Activated CD4-positive, alpha-beta T cell treated with anti-CD3 and anti-CD28 coated beads, Interleukin-2, amount 50 U/mL, for 1 hour (primary cell): ENCODE data around the gene APAF1.

Experiments used
- DNase-seq: peaks from one replicate; pipeline ENCODE4 v3.0.0-alpha.2; 2020

Gene APAF1

DNA sequence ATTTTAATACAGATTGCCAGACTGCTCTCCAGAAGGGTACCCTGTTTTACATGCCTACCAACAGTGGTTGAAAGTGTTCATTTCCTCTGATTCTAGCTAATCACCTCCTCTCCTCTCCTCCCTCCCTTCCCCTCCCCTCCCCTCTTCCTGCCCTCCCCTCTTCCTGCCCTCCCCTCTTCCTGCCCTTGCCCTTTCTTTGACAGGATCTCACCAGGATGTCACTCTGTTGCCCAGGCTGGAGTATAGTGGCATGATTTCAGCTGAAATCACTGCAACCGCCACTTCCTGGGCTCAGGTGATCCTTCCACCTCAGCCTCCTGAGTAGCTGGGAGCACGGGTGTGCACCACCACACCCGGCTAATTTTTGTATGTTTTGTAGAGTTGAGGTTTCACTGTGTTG lies 24.7 kb downstream of the APAF1 start:
- no peak for DNase-seq

DNA sequence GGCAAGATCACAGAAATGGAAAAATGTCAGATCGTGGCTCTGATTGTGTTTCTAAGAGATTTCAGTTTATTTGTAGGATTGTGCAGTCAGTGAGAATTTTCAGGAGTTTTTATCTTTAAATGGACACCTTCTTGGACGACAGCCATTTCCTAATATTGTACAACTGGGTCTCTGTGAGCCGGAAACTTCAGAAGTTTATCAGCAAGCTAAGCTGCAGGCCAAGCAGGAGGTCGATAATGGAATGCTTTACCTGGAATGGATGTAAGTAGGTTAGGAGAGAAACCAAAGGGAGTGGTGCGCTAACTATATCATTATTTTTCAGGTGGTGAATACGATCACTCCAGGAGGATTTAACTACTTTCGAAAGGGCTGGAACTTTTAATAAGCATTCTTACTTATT lies 26.4 kb downstream of the APAF1 start:
- DNase-seq: no peak

- no peak for DNase-seq
Measured at GRCh38 chr12:98674841-98675240, 29.8 kb downstream of the APAF1 start.

DNA sequence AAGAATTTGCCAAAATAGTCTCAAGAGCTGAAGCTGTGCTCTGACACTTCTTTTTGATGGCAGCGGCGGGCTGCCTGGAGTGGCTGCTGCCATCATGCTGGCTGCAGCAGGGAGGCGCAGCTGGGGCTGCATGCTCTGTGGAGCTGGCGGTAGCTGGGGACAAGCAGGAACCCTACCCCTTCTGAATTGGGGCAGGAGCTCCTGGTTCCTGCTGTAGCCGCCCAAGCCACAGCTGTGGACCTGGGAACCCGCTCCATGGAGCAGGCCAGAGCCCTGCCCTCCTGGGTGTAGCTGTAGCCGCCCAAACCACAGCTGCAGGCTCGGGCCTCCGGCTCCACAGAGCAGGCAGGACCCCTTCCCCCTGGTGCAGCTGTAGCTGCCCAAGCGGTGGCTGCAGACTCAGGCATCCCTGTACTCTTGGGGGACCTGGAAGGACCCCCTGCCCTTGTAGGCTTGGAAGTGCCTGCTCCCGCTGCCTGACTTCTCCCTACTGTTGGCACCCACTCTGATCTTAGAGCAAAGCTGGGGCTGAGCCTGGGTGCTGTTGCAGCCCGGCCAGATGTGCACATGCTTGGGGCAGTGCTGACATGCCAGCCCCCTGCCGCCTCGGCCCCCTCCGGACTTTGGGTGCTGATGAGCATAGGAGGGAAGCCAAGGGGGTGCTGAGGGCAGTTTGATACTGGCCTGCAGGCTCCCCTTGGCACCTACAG lies 33.3 kb downstream of the APAF1 start:
- DNase-seq: no peak

GRCh38 chr12:98678946-98679610 lies 34.0 kb downstream of the APAF1 start:
- DNase-seq: no peak

DNA sequence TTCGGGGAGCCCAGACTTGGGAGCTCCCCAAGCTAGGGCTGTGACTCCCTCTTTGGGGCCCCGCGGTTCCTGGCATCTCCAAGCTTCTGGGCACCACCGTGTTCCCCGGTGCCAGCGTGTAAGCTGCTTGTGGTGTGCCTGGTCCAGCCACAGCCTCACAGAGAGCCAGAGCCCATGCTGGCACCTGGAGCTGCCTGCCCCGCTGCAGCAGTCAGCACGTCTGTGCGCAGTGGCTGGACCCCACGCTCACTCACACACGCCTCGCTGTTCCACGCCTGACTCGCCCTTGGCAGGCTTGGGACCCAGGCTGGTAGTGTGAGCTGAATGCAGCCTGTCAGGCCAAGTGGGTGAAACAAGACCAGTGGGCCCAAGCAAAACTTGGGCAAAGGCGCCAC lies 34.5 kb downstream of the APAF1 start:
- DNase-seq: no peak

GRCh38 chr12:98684199-98684598 lies 39.1 kb downstream of the APAF1 start:
- DNase-seq: no peak

DNA sequence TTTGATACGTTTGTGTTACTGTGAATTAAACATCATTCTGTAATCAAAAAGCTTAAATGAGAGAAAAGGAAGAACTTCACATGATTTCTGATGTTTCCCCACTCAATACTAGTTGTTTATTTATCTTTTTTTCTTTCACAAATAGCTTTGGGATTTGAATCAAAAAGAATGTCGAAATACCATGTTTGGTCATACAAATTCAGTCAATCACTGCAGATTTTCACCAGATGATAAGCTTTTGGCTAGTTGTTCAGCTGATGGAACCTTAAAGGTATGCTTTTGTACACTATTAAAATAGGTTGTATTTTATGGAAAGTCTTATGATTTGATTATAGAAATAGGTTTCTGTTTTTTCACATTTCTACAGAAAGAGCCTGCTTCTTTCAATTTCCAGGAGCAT lies 41.5 kb downstream of the APAF1 start:
- no peak for DNase-seq

GRCh38 chr12:98691351-98691750 lies 46.3 kb downstream of the APAF1 start:
- no peak for DNase-seq

- DNase-seq: no peak
Measured at GRCh38 chr12:98696036-98696646, 51.1 kb downstream of the APAF1 start.

DNA sequence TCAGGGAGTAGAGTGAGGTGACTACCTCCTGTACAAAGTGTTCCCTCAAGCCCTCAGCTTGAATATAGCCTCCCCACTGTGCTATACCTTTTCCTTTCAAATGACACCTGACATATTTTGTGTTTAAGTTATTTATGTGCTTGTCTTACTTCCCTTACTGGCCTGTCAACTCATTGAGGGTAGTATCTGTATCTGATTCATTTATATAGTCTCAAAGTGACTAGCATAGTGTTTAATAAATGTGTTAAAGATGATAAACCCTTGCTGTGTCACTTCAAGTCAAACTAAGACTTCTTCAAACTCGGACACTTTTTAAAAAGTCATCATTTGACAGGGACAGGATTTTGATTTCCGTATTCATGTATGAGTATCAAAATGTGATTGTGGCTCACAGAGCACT lies 52.1 kb downstream of the APAF1 start:
- DNase-seq: no peak

GRCh38 chr12:98698603-98699463 lies 53.7 kb downstream of the APAF1 start:
- peak; percentile 20 for DNase-seq

DNA sequence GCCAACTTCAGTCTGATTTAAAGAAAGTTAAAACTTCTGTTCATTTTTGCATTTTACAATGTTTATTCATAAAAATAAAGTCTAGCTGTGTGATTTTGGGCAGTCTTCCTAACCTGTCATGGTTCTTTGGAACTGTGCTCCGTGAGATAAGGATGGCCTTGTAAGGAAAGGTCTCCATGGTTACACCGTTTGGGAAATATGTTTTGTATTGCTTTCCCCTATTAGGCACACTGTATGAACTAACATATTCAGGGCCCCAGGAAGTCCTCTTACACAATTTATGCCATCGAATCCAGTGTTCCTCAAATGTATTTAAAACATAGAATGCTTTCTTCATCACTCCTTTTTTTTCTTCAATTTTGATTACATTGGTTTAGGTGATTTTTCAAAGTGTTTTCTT lies 54.5 kb downstream of the APAF1 start:
- DNase-seq: no peak

GRCh38 chr12:98701166-98701565 lies 56.1 kb downstream of the APAF1 start:
- DNase-seq: no peak

DNA sequence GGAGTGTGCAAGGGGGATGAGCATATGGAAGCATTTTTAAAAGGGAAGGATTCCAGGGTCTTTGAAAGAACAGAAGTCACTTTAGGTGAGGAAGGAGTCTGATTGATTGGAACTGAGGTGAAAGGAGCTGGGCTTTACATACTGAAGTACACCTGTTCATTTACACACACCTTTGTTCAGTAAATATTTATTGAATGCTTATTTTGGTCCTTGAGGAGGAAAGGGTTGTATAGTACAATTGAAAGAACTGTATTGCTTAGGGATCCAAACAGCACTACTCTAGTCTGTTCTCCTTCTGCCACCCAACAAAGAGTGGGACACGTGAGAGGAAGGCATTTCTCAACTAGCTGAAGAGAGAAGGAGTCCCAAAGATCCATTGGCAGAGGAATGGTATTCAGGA lies 63.9 kb downstream of the APAF1 start:
- DNase-seq: no peak

GRCh38 chr12:98714426-98714825 lies 69.3 kb downstream of the APAF1 start:
- no peak for DNase-seq

- no peak for DNase-seq
Measured at GRCh38 chr12:98719515-98720504, 74.7 kb downstream of the APAF1 start.

- DNase-seq: no peak
Measured at GRCh38 chr12:98721204-98721702, 76.2 kb downstream of the APAF1 start.

GRCh38 chr12:98724384-98725155 lies 79.5 kb downstream of the APAF1 start:
- no peak for DNase-seq

DNA sequence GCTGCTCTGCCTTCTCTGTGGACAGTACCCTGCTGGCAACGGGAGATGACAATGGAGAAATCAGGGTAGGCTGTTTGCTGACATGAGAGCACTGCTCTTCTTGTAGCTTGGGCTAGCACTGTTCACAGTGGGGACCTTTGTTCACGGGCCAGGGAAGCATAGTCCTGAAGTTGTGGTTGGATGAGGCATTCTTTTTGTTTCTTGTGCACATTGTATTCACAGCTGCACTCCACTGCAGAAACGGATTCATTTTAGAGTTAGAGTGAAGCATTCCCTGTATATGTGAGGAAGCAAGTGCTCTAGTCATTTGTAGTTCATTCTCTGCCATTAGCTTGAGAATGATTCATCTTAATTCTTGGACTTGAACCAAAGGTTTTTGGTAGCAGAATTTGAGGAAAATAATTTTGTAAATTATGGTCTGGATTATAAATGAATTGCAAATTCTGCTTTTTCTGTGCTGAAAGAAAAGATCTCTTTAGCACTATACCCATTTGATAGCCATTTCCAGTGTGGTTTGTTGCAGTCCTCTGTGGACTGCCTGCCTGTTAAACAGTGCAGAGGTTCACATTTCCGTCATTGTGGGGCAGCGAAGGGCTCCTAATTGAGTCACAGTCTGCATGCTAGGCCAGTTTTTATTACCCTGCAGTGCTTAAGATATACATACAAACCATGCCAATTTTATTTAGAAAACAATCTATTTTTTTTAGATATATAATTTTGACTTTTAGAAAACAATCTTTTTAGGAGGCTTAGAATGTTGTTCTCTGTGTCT lies 80.6 kb downstream of the APAF1 start:
- peak; percentile 38 for DNase-seq
